COLO668 (cell line): ENCODE data around the gene SLC9A3.
A peak's percentile ranks its signal among the peaks of the same experiment; 100 is the strongest.
"Not testable (repeated sequence)": the region's sequence is repeated elsewhere in the genome, so short reads cannot be mapped to it uniquely, and the experiment has no call there.

ENCODE experiments used
- DNase-seq: peaks from one replicate; lab custom pipeline; 2025; ENCODE audit not compliant: unreplicated experiment; lab: John Stamatoyannopoulos, UW

Gene SLC9A3

GRCh38 chr5:492314-492893 lies 31.8 kb downstream of the SLC9A3 start:
- DNase-seq, result no peak

GRCh38 chr5:491856-492155 lies 32.4 kb downstream of the SLC9A3 start:
- no peak for DNase-seq

- peak; percentile 82 for DNase-seq
Measured at GRCh38 chr5:491119-491855, 33.0 kb downstream of the SLC9A3 start.

- peak; percentile 82 for DNase-seq
Measured at GRCh38 chr5:490116-491106, 33.8 kb downstream of the SLC9A3 start.

GRCh38 chr5:489689-490080 lies 34.6 kb downstream of the SLC9A3 start:
- DNase-seq, result no peak

GRCh38 chr5:488744-489688 lies 35.2 kb downstream of the SLC9A3 start:
- DNase-seq, result no peak

- no peak for DNase-seq
Measured at GRCh38 chr5:488241-488640, 36.0 kb downstream of the SLC9A3 start.

- not testable (repeated sequence) for DNase-seq
Measured at GRCh38 chr5:486597-486996, 37.7 kb downstream of the SLC9A3 start.

- no peak for DNase-seq
Measured at GRCh38 chr5:485946-486491, 38.2 kb downstream of the SLC9A3 start.

GRCh38 chr5:485113-485945 lies 38.9 kb downstream of the SLC9A3 start:
- DNase-seq, result no peak

GRCh38 chr5:484556-484955 lies 39.7 kb downstream of the SLC9A3 start:
- no peak for DNase-seq

GRCh38 chr5:483434-484140 lies 40.7 kb downstream of the SLC9A3 start:
- DNase-seq, result no peak

GRCh38 chr5:483011-483410 lies 41.2 kb downstream of the SLC9A3 start:
- DNase-seq, result no peak

- DNase-seq, result no peak
Measured at GRCh38 chr5:482506-482905, 41.7 kb downstream of the SLC9A3 start.

GRCh38 chr5:482021-482420 lies 42.2 kb downstream of the SLC9A3 start:
- no peak for DNase-seq

GRCh38 chr5:481347-481746 lies 42.9 kb downstream of the SLC9A3 start:
- peak; percentile 57 for DNase-seq

GRCh38 chr5:479566-480319 lies 44.5 kb downstream of the SLC9A3 start:
- no peak for DNase-seq

GRCh38 chr5:478982-479535 lies 45.2 kb downstream of the SLC9A3 start:
- peak; percentile 28 for DNase-seq
